T-cell (primary cell): ENCODE results near the gene PRF1. TPM values are rescaled to one million over a fixed set of nuclear protein-coding genes. Genes with fewer than 3 reads are reported as not detected.
A peak's percentile ranks its signal among the peaks of the same experiment; 100 is the strongest.

Experiments
- ATAC-seq, 4 experiments: fragments of 200-7000 bp in 3 of 4; fragments of 150-1000 bp in 1 of 4; cut with Tn5 transposase; replicated peaks in 1 of 4; 1 replicate in 3 of 4; 2 replicates in 1 of 4; pipeline ENCODE4 v1.10.0; 2021; ENCODE audit warnings: moderate library complexity in 3 of 4, mild to moderate bottlenecking in 2 of 4, moderate number of reproducible peaks in 1 of 4
- CTCF ChIA-PET, 2 donors: fragments of 300-600 bp; sonication (Branson Sonifier 250); formaldehyde crosslinking; loops; one replicate each; lab custom pipeline; 2022; ENCODE audit warnings: antibody characterized with exemption in 2 of 2; lab: Charles Lee
- POLR2A ChIA-PET, 2 donors: fragments of 300-600 bp; sonication (Branson Sonifier 250); formaldehyde crosslinking; loops; one replicate each; lab custom pipeline; 2022; ENCODE audit warnings: antibody characterized with exemption in 2 of 2; lab: Charles Lee
- DNase-seq, 35 experiments: peaks; one replicate each; pipeline versions ENCODE4 v3.0.0 to v3.0.0-alpha.2; 2013 to 2023
- H3K27ac ChIP-seq: one replicate; pipeline ENCODE4 v1.5.1; 2013; ENCODE audit warnings: low read length
- H3K27me3 ChIP-seq, 2 experiments: replicated peaks in 1 of 2; 1 replicate in 1 of 2; 2 replicates in 1 of 2; pipeline versions ENCODE4 v1.6.1 to v1.7.0; 2013; ENCODE audit warnings: low read length in 1 of 2, mixed read lengths in 1 of 2; ENCODE audit not compliant: control insufficient read depth in 2 of 2, insufficient read depth in 2 of 2; ENCODE audit errors: extremely low read depth in 1 of 2
- H3K36me3 ChIP-seq, 2 donors: 1 replicate in 1 of 2; 2 replicates in 1 of 2; pipeline versions ENCODE4 v1.6.1 to v1.7.0; 2013; ENCODE audit warnings: low read length in 1 of 2; ENCODE audit not compliant: control insufficient read depth in 2 of 2, insufficient read depth in 1 of 2; ENCODE audit errors: extremely low read depth in 1 of 2
- H3K4me1 ChIP-seq, 2 experiments: 1 replicate in 1 of 2; 2 replicates in 1 of 2; pipeline versions ENCODE4 v1.6.1 to v1.7.0; 2013; ENCODE audit warnings: low read length in 2 of 2, mixed read lengths in 1 of 2; ENCODE audit not compliant: insufficient read depth in 2 of 2, control insufficient read depth in 1 of 2; ENCODE audit errors: extremely low read depth in 1 of 2
- H3K4me3 ChIP-seq, 2 donors: 1 replicate in 1 of 2; 2 replicates in 1 of 2; pipeline versions ENCODE4 v1.5.1 to v1.7.0; 2013; ENCODE audit warnings: mild to moderate bottlenecking in 2 of 2, low read length in 1 of 2, moderate library complexity in 1 of 2; ENCODE audit not compliant: control insufficient read depth in 1 of 2; ENCODE audit errors: extremely low read depth in 1 of 2
- H3K9me3 ChIP-seq: 2 replicates; pipeline ENCODE4 v1.7.0; 2013
- H3K27ac Mint-ChIP-seq, 2 donors: one replicate each; pipeline ENCODE4 v1.8.0; 2020 to 2021; ENCODE audit warnings: mild to moderate bottlenecking in 2 of 2, mixed read lengths in 2 of 2
- H3K27me3 Mint-ChIP-seq, 2 donors: one replicate each; pipeline ENCODE4 v1.8.0; 2021 to 2022; ENCODE audit warnings: mixed read lengths in 2 of 2
- H3K36me3 Mint-ChIP-seq: one replicate; pipeline ENCODE4 v1.8.0; 2021; ENCODE audit warnings: mixed read lengths
- H3K4me1 Mint-ChIP-seq, 3 donors: one replicate each; pipeline ENCODE4 v1.8.0; 2020 to 2022; ENCODE audit warnings: mixed read lengths in 3 of 3, mild to moderate bottlenecking in 1 of 3
- H3K4me3 Mint-ChIP-seq, 3 donors: one replicate each; pipeline ENCODE4 v1.8.0; 2020 to 2022; ENCODE audit warnings: mild to moderate bottlenecking in 3 of 3, mixed read lengths in 3 of 3, moderate library complexity in 3 of 3
- H3K9me3 Mint-ChIP-seq, 3 donors: one replicate each; pipeline ENCODE4 v1.8.0; 2020 to 2022; ENCODE audit warnings: mixed read lengths in 3 of 3
- WGBS: methylation state at CpG from one replicate; pipeline ENCODE4 v1.1.5; 2013; ENCODE audit warnings: missing lambda C conversion rate; ENCODE audit not compliant: insufficient coverage; 5-methylcytosine and 5-hydroxymethylcytosine counted together
- total RNA-seq, 35 experiments: library from RNA in 6 of 35; stranded (reverse) in 6 of 35; fragments of 120-200 nt in 1 of 35; gene quantifications; one replicate each; pipeline versions ENCODE4 v1.2.1 to v1.2.4 and lab custom pipeline; 2013 to 2026

The PRF1 gene
- total RNA-seq, 5 donors from 2014 or later (not counting 1 experiment from before 2014, with no cell fraction given): 32.6 to 146 (median 63.0) TPM

DNA sequence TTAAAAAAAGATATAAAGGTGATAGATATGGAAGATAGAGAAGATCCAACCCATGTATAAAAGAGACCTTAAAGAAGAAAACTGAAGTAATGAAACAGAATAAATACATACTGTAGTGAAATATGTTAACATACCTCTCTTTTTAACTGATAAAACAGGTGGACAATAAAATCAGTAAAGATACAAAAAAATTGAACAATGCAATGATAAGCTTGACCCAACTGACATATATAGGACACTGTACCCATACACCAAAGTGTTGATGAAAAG, 17.4 kb upstream of the PRF1 start:
- DNase-seq: no peak

DNA sequence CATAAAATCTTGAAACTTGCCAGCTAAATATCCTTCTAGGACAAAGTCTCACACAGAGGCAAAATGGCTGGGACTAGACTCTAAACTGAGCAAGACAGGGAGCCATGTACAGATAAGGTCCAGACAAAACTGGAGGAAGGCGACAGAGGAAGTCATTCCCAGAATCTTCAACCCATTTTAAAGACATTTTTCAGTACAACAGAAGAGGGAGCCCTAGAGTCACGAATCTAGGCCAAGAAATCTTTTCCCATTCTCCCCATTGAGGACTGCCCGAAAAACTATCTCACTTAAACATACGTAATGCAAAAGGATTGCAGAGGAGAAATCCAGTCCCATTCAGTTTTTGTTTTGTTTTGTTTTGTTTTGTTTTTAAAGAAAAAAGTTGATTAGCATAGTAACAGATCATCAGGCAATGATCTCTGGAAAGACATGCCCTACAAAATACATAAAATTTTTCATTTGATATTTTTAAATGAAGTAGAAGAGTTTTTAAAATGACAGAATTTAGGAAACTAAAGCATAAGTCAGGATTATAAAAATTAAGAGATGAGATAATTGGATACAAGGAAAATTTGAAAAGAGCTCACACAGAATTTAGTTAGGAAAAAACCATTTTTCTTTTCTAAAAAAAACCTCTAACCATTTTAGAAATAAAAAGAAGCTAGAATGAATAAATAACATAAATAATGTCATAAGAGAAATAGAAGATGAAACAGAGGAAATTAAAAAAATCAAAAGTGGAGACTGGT, 16.9 kb upstream of the PRF1 start:
- CTCF ChIA-PET: interaction anchor here in 1 of 2 donors (0.8 to 0.9 kb wide), 2 partner anchors 32 to 60 kb away, joined by 3 to 4 read pairs; no protein-coding TSS in a partner anchor
- WGBS: 43% methylated on average over 2 of the region's 4 CpGs
- POLR2A ChIA-PET: no interaction called here
- H3K36me3 ChIP-seq: no peaks in the 10 kb centered on the region
- Mint-ChIP-seq H3K4me3 (no peak overlapping the region), H3K36me3 (no peaks in the 10 kb centered on the region), H3K27ac (no peak overlapping the region), H3K9me3 (peaks cover 9 to 15% (median 13%) of the 10 kb centered on the region in 3 donors), H3K27me3 (peaks cover 0 to 3% of the 10 kb centered on the region in 2 donors), H3K4me1 (peaks cover 12 to 34% (median 21%) of the 10 kb centered on the region in 3 donors)
- H3K27me3 ChIP-seq: no peaks in the 10 kb centered on the region
- ATAC-seq: no peak
- H3K4me3 ChIP-seq: no peak overlapping the region
- DNase-seq: no peak
- H3K4me1 ChIP-seq: peaks cover 0 to 26% of the 10 kb centered on the region in 2 experiments
- no peak overlapping the region for H3K27ac ChIP-seq
- H3K9me3 ChIP-seq: no peaks in the 10 kb centered on the region

More for the DNA sequence above, 17.4 kb upstream of the PRF1 start:
- H3K27me3 ChIP-seq: no peaks in the 10 kb centered on the region
- H3K4me1 ChIP-seq: peaks cover 0 to 25% of the 10 kb centered on the region in 2 experiments
- Mint-ChIP-seq H3K27ac (no peak overlapping the region), H3K9me3 (peaks cover 9 to 15% (median 13%) of the 10 kb centered on the region in 3 donors), H3K4me3 (no peak overlapping the region), H3K4me1 (peaks cover 9 to 32% (median 21%) of the 10 kb centered on the region in 3 donors), H3K27me3 (peaks cover 0 to 3% of the 10 kb centered on the region in 2 donors), H3K36me3 (no peaks in the 10 kb centered on the region)
- ChIA-PET POLR2A (no interaction called here), CTCF (interaction anchor here in 1 of 2 donors (0.8 to 0.9 kb wide), 2 partner anchors 32 to 61 kb away, joined by 3 to 4 read pairs; no protein-coding TSS in a partner anchor)
- H3K27ac ChIP-seq: no peak overlapping the region
- no peak for ATAC-seq
- H3K4me3 ChIP-seq: no peak overlapping the region
- H3K9me3 ChIP-seq: no peaks in the 10 kb centered on the region
- no peaks in the 10 kb centered on the region for H3K36me3 ChIP-seq

- no peaks in the 10 kb centered on the region for H3K36me3 Mint-ChIP-seq
- no peaks in the 10 kb centered on the region for H3K36me3 ChIP-seq
- ChIA-PET CTCF (no interaction called here), POLR2A (no interaction called here)
- H3K27ac ChIP-seq: no peak overlapping the region
- ATAC-seq (peak in 1 of 4 experiments; percentile 67), DNase-seq (no peak)
- no peak overlapping the region for H3K4me3 ChIP-seq
- peaks cover 0 to 3% of the 10 kb centered on the region in 2 donors for H3K27me3 Mint-ChIP-seq
- peaks cover 20 to 39% (median 25%) of the 10 kb centered on the region in 3 donors for H3K4me1 Mint-ChIP-seq
- no peaks in the 10 kb centered on the region for H3K27me3 ChIP-seq
- no peaks in the 10 kb centered on the region for H3K9me3 ChIP-seq
- no peak overlapping the region for H3K27ac Mint-ChIP-seq
- H3K4me1 ChIP-seq: peaks cover 0 to 28% of the 10 kb centered on the region in 2 experiments
- peaks cover 9 to 15% (median 13%) of the 10 kb centered on the region in 3 donors for H3K9me3 Mint-ChIP-seq
- WGBS: 77% methylated on average over 4 of the region's 5 CpGs
- H3K4me3 Mint-ChIP-seq: no peak overlapping the region
Observed at GRCh38 chr10:70618663-70619062, 16.1 kb upstream of the PRF1 start.

DNA sequence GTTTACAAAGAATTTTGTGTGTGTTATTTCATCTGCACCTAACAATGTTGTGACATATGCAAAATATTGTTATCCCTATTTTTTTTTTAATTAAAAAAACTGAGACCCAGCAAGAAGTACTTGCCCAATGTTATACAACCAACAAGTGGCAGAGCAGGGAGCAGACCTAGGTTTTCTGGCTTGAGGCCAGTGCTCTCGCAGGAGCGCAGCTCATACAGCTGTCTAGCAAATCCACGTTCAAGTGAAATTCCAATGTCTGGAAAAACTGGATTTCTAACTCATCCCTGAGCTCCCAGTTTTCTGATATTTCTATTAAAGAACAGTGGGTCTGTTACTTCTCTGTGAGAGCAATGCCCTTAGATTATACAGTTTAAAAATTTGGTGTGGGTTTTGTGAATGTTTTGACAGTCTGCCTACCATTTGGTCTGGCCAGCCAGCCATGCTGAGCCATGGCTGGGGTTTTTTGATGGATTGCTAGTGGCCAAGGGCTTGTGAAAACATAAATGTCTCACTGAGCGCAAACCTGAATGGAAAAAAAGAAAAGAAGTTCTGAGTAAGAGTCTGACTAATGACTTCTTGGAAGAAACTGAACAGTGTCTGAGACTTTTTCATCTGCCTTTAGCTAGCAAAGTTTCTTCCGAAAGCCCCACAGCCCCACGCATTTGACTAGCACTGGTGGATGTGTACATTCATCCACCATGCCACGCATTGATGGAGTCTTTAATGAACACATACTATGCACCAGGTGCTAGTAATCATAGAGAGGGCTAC, 15.4 kb upstream of the PRF1 start:
- H3K27me3 Mint-ChIP-seq: peaks cover 0 to 3% of the 10 kb centered on the region in 2 donors
- H3K36me3 Mint-ChIP-seq: no peaks in the 10 kb centered on the region
- peaks cover 9 to 15% (median 13%) of the 10 kb centered on the region in 3 donors for H3K9me3 Mint-ChIP-seq
- Histone ChIP-seq H3K4me3 (no peak overlapping the region), H3K27ac (peak overlapping the region; percentile 24), H3K27me3 (no peaks in the 10 kb centered on the region), H3K9me3 (no peaks in the 10 kb centered on the region), H3K36me3 (no peaks in the 10 kb centered on the region), H3K4me1 (peaks cover 0 to 28% of the 10 kb centered on the region in 2 experiments)
- WGBS: 75% methylated on average over 4 of the region's 7 CpGs
- CTCF ChIA-PET: interaction anchor here in 1 of 2 donors (0.6 to 0.7 kb wide), 2 partner anchors 99 to 141 kb away, joined by 3 to 4 read pairs; no protein-coding TSS in a partner anchor
- H3K27ac Mint-ChIP-seq: no peak overlapping the region
- H3K4me3 Mint-ChIP-seq: no peak overlapping the region
- no peak for ATAC-seq
- DNase-seq: no peak
- peaks cover 22 to 39% (median 25%) of the 10 kb centered on the region in 3 donors for H3K4me1 Mint-ChIP-seq
- POLR2A ChIA-PET: no interaction called here

GRCh38 chr10:70616761-70617160, 14.2 kb upstream of the PRF1 start:
- WGBS: 33% methylated on average over 1 of the region's 4 CpGs
- CTCF ChIA-PET: interaction anchor here in 1 of 2 donors (1.1 kb wide), 1 partner anchor 15 kb away, joined by 3 read pairs; no protein-coding TSS in a partner anchor
- POLR2A ChIA-PET: no interaction called here
- Histone ChIP-seq H3K4me3 (no peak overlapping the region), H3K9me3 (no peaks in the 10 kb centered on the region), H3K27ac (peak overlapping the region; percentile 50), H3K27me3 (no peaks in the 10 kb centered on the region), H3K4me1 (peaks cover 0 to 31% of the 10 kb centered on the region in 2 experiments), H3K36me3 (no peaks in the 10 kb centered on the region)
- ATAC-seq: peak in 3 of 4 experiments; percentile 36 to 82 (median 47)
- Mint-ChIP-seq H3K36me3 (no peaks in the 10 kb centered on the region), H3K27ac (peak overlapping the region in 1 of 2 donors; percentile 75), H3K4me1 (peaks cover 22 to 43% (median 25%) of the 10 kb centered on the region in 3 donors), H3K9me3 (peaks cover 9 to 15% (median 13%) of the 10 kb centered on the region in 3 donors), H3K27me3 (peaks cover 0 to 3% of the 10 kb centered on the region in 2 donors), H3K4me3 (no peak overlapping the region)
- DNase-seq: peak in 8 of 35 experiments; percentile 11 to 57 (median 29)
